H1 (cell line): ENCODE results near the gene TMEM223. TPM values are rescaled to one million over a fixed set of nuclear protein-coding genes. Genes with fewer than 3 reads are reported as not detected.

Experiments used
- EGR1 ChIP-seq: IDR thresholded peaks from 2 replicates; pipeline ENCODE4 v1.6.1; 2011; ENCODE audit warnings: low read depth, low read length, borderline replicate concordance
- JUND ChIP-seq: IDR thresholded peaks from 2 replicates; pipeline ENCODE4 v1.6.1; 2011; ENCODE audit warnings: mild to moderate bottlenecking, improper control_type of control experiment, low read length
- RXRA ChIP-seq: IDR thresholded peaks from 2 replicates; pipeline ENCODE4 v1.6.1; 2011; ENCODE audit warnings: low read depth, mild to moderate bottlenecking, low read length, moderate library complexity; ENCODE audit not compliant: insufficient read depth
- polyA plus RNA-seq, 7 experiments: library from polyadenylated mRNA; depleted of rRNA in 3 of 7; stranded (reverse) in 5 of 7; unstranded in 2 of 7; fragments of >200 nt in 5 of 7; fragments of 200-250 nt in 2 of 7; gene quantifications; 1 replicate in 5 of 7; 2 replicates in 1 of 7; 4 replicates in 1 of 7; pipeline versions ENCODE4 v1.2.1 to v1.2.3, GENCODE V29; 2011 to 2013; ENCODE audit warnings: missing spikeins in 2 of 7, mixed read lengths in 2 of 7
- total RNA-seq: library from RNA; stranded (reverse); fragmentation: NEBNext Ultra II Directional; extraction: Animal tissue kit (Norgen Biotek cat#: 25700); gene quantifications from 2 replicates; pipeline ENCODE4 v1.2.1, GENCODE V29; 2021
- TF ChIP-seq, protein P1 (sequence below): fragments of 300-600 bp; sonication (generic); IDR thresholded peaks from 2 replicates; pipeline ENCODE4 v1.7.1; 2012; ENCODE audit warnings: low read length, moderate library complexity, mild to moderate bottlenecking, inconsistent platforms; ENCODE audit not compliant: insufficient replicate concordance

The TMEM223 gene
- total and polyA plus RNA-seq, 2 of the 8 experiments (the other 6 are each of a cell fraction or from before 2014, with no cell fraction given) = 22.9 to 64.1 TPM

DNA sequence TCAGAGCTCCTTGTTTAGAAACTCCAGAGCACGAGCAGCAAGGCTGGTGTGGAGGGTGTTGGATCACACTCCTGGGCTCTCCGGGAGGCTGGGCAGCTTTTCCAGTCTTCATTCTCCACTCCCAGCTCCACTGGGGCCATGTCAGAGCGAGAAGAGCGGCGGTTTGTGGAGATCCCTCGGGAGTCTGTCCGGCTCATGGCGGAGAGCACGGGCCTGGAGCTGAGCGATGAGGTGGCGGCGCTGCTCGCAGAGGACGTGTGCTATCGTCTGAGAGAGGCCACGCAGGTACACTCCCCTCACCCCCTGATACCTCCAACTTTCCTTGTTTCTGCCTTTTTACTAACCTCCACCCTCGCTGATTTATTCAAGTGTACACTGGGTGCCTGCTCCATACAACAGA, 16.2 kb downstream of the TMEM223 start (continued):
- TF ChIP-seq, protein P1, sequence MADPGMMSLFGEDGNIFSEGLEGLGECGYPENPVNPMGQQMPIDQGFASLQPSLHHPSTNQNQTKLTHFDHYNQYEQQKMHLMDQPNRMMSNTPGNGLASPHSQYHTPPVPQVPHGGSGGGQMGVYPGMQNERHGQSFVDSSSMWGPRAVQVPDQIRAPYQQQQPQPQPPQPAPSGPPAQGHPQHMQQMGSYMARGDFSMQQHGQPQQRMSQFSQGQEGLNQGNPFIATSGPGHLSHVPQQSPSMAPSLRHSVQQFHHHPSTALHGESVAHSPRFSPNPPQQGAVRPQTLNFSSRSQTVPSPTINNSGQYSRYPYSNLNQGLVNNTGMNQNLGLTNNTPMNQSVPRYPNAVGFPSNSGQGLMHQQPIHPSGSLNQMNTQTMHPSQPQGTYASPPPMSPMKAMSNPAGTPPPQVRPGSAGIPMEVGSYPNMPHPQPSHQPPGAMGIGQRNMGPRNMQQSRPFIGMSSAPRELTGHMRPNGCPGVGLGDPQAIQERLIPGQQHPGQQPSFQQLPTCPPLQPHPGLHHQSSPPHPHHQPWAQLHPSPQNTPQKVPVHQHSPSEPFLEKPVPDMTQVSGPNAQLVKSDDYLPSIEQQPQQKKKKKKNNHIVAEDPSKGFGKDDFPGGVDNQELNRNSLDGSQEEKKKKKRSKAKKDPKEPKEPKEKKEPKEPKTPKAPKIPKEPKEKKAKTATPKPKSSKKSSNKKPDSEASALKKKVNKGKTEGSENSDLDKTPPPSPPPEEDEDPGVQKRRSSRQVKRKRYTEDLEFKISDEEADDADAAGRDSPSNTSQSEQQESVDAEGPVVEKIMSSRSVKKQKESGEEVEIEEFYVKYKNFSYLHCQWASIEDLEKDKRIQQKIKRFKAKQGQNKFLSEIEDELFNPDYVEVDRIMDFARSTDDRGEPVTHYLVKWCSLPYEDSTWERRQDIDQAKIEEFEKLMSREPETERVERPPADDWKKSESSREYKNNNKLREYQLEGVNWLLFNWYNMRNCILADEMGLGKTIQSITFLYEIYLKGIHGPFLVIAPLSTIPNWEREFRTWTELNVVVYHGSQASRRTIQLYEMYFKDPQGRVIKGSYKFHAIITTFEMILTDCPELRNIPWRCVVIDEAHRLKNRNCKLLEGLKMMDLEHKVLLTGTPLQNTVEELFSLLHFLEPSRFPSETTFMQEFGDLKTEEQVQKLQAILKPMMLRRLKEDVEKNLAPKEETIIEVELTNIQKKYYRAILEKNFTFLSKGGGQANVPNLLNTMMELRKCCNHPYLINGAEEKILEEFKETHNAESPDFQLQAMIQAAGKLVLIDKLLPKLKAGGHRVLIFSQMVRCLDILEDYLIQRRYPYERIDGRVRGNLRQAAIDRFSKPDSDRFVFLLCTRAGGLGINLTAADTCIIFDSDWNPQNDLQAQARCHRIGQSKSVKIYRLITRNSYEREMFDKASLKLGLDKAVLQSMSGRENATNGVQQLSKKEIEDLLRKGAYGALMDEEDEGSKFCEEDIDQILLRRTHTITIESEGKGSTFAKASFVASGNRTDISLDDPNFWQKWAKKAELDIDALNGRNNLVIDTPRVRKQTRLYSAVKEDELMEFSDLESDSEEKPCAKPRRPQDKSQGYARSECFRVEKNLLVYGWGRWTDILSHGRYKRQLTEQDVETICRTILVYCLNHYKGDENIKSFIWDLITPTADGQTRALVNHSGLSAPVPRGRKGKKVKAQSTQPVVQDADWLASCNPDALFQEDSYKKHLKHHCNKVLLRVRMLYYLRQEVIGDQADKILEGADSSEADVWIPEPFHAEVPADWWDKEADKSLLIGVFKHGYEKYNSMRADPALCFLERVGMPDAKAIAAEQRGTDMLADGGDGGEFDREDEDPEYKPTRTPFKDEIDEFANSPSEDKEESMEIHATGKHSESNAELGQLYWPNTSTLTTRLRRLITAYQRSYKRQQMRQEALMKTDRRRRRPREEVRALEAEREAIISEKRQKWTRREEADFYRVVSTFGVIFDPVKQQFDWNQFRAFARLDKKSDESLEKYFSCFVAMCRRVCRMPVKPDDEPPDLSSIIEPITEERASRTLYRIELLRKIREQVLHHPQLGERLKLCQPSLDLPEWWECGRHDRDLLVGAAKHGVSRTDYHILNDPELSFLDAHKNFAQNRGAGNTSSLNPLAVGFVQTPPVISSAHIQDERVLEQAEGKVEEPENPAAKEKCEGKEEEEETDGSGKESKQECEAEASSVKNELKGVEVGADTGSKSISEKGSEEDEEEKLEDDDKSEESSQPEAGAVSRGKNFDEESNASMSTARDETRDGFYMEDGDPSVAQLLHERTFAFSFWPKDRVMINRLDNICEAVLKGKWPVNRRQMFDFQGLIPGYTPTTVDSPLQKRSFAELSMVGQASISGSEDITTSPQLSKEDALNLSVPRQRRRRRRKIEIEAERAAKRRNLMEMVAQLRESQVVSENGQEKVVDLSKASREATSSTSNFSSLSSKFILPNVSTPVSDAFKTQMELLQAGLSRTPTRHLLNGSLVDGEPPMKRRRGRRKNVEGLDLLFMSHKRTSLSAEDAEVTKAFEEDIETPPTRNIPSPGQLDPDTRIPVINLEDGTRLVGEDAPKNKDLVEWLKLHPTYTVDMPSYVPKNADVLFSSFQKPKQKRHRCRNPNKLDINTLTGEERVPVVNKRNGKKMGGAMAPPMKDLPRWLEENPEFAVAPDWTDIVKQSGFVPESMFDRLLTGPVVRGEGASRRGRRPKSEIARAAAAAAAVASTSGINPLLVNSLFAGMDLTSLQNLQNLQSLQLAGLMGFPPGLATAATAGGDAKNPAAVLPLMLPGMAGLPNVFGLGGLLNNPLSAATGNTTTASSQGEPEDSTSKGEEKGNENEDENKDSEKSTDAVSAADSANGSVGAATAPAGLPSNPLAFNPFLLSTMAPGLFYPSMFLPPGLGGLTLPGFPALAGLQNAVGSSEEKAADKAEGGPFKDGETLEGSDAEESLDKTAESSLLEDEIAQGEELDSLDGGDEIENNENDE = no peak
- TF ChIP-seq EGR1 = no peak
- no peak for TF ChIP-seq JUND
- TF ChIP-seq RXRA = no peak
